ENCODE measurements around the gene FAM120AOS. TPM values are rescaled to one million over a fixed set of nuclear protein-coding genes. Genes with fewer than 3 reads are reported as not detected.

Gene FAM120AOS
- polyA plus RNA-seq, 1 donor from 2014 or later = 44.5 TPM

DNA sequence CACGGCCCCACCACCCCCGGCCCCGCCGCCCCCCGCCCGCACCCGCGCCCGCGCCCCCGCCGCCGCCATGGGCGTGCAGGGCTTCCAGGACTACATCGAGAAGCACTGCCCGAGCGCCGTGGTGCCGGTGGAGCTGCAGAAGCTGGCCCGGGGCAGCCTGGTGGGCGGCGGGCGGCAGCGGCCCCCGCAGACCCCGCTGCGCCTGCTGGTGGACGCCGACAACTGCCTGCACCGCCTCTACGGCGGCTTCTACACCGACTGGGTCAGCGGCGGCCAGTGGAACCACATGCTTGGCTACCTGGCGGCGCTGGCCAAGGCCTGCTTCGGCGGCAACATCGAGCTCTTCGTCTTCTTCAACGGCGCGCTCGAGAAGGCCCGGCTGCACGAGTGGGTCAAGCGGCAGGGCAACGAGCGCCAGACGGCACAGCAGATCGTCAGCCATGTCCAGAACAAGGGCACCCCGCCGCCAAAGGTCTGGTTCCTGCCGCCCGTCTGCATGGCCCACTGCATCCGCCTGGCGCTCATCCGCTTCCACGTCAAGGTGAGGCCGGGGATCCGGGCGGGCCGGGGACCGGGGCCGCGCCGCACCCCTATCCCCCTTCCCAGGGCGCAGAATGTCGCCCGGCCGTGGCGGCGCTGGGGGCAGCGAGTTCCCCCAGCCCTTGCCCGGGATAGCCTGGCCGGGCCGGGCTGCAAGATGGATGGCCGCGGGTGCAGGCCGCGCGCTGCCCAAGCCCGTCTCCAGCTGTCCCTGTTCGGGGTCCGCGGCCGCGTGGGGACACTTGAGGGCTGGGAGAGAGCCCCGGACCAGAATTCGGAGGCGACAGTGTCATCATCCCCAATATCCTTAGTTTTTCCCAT lies 1.3 kb downstream of the FAM120AOS start:
- Histone ChIP-seq H2AFZ (ENCODE audit: low read depth, low read length) (peak overlapping the region; percentile 71), H3K79me2 (replicated peaks; ENCODE audit: insufficient read depth, low read length) (peaks cover 42% of the 10 kb centered on the region), H3K36me3 (ENCODE audit: insufficient read depth, low read length) (no peaks in the 10 kb centered on the region), H3K4me2 (ENCODE audit: low read length) (peak overlapping the region; percentile 66), H3K9me3 (ENCODE audit: low read length) (no peaks in the 10 kb centered on the region), H3K9ac (ENCODE audit: low read length) (peak overlapping the region; percentile 80), H3K27me3 (ENCODE audit: insufficient read depth, low read depth, low read length) (no peaks in the 10 kb centered on the region), H3K27ac (ENCODE audit: low read length) (peak overlapping the region; percentile 74), H3K4me3 (ENCODE audit: low read length) (peak overlapping the region; percentile 94), H3K9me2 (ENCODE audit: insufficient read depth, low read length) (no peaks in the 10 kb centered on the region), H3F3A (ENCODE audit: insufficient read depth, low read length, poor library complexity, severe bottlenecking) (peaks cover 3% of the 10 kb centered on the region), H4K20me1 (ENCODE audit: insufficient read depth) (no peaks in the 10 kb centered on the region)
- TF ChIP-seq SMC3 (conservative IDR thresholded peaks at IDR 0.05; ENCODE audit: poor library complexity) = peak; percentile 15
- peak; percentile 54 for TF ChIP-seq MXI1 (conservative IDR thresholded peaks at IDR 0.05; ENCODE audit: poor library complexity, severe bottlenecking)
- peak; percentile 23 for TF ChIP-seq RAD21 (conservative IDR thresholded peaks at IDR 0.05)
- no peak for TF ChIP-seq EP300 (conservative IDR thresholded peaks at IDR 0.05; ENCODE audit: poor library complexity, severe bottlenecking)

DNA sequence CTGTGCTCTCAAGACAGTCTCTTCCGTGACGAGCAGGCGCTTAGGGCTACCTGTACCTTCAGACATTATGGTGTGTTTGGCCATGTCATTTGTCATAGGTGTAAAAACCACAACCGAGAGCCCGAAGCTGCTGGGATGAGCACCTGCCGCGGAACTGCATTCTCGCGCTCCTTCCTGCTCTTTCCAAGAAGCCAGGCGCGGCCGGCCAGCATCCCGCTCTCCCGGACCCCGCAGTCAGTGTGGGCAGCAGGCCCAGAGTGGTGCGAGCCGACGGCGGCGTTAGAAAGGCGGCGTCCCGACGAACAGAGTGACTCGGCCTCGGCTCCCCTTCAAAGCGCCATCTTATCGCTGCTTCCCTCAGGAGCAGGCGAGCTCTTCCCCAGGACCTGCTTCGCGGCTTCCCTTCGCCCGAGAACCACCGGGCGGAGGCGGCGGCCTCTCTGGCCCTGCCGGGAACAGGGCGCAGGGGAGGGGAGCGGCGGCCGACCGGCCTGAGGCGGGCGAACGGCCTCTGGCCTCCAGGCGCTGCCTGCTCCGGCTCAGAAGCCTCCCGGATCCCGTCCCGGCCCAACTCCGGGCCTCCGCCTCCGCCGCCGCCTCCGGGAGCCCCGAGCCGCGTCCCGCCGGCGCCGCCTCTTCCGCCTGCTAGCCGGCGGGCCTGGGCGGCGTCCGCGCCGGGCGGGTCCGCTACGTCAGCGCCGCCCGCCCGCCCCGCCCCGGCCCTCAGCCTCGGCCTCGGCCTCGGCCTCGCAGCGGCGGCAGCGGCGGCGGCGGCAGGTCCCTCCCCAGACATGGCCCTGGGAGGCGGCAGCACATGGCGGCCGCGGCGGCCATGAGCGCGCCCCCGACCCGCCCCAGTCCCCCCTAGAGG lies 2.2 kb downstream of the FAM120AOS start, which contains the start of gene FAM120A:
FAM120A (plus strand) TSS at position 741 of the 871 bp plus-strand sequence. CDS start 231 bp downstream, outside the sequence.
- TF ChIP-seq, protein P1, sequence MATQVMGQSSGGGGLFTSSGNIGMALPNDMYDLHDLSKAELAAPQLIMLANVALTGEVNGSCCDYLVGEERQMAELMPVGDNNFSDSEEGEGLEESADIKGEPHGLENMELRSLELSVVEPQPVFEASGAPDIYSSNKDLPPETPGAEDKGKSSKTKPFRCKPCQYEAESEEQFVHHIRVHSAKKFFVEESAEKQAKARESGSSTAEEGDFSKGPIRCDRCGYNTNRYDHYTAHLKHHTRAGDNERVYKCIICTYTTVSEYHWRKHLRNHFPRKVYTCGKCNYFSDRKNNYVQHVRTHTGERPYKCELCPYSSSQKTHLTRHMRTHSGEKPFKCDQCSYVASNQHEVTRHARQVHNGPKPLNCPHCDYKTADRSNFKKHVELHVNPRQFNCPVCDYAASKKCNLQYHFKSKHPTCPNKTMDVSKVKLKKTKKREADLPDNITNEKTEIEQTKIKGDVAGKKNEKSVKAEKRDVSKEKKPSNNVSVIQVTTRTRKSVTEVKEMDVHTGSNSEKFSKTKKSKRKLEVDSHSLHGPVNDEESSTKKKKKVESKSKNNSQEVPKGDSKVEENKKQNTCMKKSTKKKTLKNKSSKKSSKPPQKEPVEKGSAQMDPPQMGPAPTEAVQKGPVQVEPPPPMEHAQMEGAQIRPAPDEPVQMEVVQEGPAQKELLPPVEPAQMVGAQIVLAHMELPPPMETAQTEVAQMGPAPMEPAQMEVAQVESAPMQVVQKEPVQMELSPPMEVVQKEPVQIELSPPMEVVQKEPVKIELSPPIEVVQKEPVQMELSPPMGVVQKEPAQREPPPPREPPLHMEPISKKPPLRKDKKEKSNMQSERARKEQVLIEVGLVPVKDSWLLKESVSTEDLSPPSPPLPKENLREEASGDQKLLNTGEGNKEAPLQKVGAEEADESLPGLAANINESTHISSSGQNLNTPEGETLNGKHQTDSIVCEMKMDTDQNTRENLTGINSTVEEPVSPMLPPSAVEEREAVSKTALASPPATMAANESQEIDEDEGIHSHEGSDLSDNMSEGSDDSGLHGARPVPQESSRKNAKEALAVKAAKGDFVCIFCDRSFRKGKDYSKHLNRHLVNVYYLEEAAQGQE (IDR thresholded peaks at IDR 0.05; ENCODE audit: borderline replicate concordance) = peak; percentile 76
- TF ChIP-seq EP300 (conservative IDR thresholded peaks at IDR 0.05; ENCODE audit: poor library complexity, severe bottlenecking) (no peak), EZH2 (IDR thresholded peaks at IDR 0.05; ENCODE audit: borderline replicate concordance, insufficient read depth, low read length, poor library complexity, severe bottlenecking) (no peak), MXI1 (conservative IDR thresholded peaks at IDR 0.05; ENCODE audit: poor library complexity, severe bottlenecking) (peak; percentile 65), SMC3 (conservative IDR thresholded peaks at IDR 0.05; ENCODE audit: poor library complexity) (peak; percentile 46), RAD21 (conservative IDR thresholded peaks at IDR 0.05) (peak; percentile 39), POLR2AphosphoS5 (IDR thresholded peaks at IDR 0.05) (no peak), TAF1 (IDR thresholded peaks at IDR 0.05; ENCODE audit: low read depth) (peak; percentile 60)
- TF ChIP-seq, protein P2, sequence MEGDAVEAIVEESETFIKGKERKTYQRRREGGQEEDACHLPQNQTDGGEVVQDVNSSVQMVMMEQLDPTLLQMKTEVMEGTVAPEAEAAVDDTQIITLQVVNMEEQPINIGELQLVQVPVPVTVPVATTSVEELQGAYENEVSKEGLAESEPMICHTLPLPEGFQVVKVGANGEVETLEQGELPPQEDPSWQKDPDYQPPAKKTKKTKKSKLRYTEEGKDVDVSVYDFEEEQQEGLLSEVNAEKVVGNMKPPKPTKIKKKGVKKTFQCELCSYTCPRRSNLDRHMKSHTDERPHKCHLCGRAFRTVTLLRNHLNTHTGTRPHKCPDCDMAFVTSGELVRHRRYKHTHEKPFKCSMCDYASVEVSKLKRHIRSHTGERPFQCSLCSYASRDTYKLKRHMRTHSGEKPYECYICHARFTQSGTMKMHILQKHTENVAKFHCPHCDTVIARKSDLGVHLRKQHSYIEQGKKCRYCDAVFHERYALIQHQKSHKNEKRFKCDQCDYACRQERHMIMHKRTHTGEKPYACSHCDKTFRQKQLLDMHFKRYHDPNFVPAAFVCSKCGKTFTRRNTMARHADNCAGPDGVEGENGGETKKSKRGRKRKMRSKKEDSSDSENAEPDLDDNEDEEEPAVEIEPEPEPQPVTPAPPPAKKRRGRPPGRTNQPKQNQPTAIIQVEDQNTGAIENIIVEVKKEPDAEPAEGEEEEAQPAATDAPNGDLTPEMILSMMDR (IDR thresholded peaks at IDR 0.05; ENCODE audit: poor library complexity, severe bottlenecking) = no peak
- no peaks in the 10 kb centered on the region for H4K20me1 ChIP-seq (ENCODE audit: insufficient read depth)
- H3K9ac ChIP-seq (ENCODE audit: low read length) = peak within 1 kb of the TSS; percentile 81
- H3K9me2 ChIP-seq (ENCODE audit: insufficient read depth, low read length) = no peaks in the 10 kb centered on the region
- peak within 1 kb of the TSS; percentile 94 for H3K4me3 ChIP-seq (ENCODE audit: low read length)
- peak within 1 kb of the TSS; percentile 71 for H2AFZ ChIP-seq (ENCODE audit: low read depth, low read length)
- H3F3A ChIP-seq (ENCODE audit: insufficient read depth, low read length, poor library complexity, severe bottlenecking) = peaks cover 3% of the 10 kb centered on the region
- no peaks in the 10 kb centered on the region for H3K9me3 ChIP-seq (ENCODE audit: low read length)
- no peaks in the 10 kb centered on the region for H3K27me3 ChIP-seq (ENCODE audit: insufficient read depth, low read depth, low read length)
- H3K27ac ChIP-seq (ENCODE audit: low read length) = peak within 1 kb of the TSS; percentile 85
- peaks cover 33% of the 10 kb centered on the region for H3K79me2 ChIP-seq (replicated peaks; ENCODE audit: insufficient read depth, low read length)
- H3K4me2 ChIP-seq (ENCODE audit: low read length) = peak within 1 kb of the TSS; percentile 100
- H3K36me3 ChIP-seq (ENCODE audit: insufficient read depth, low read length) = no peaks in the 10 kb centered on the region
